HEK293 (cell line): Measurements from ENCODE around the gene STX4.

Experiments used
- GLI2 ChIP-seq: fragments of 450-650 bp; formaldehyde crosslinking; IDR thresholded peaks from 2 replicates; pipeline ENCODE4; 2017; ENCODE audit warnings: missing biosample characterization, missing genetic modification characterization, low read depth, borderline replicate concordance
- HOXC10 ChIP-seq: sonication (generic); formaldehyde crosslinking; IDR thresholded peaks from 2 replicates; pipeline ENCODE4 v1.8.1; 2023; ENCODE audit warnings: mild to moderate bottlenecking, missing genetic modification reagents
- HOXD13 ChIP-seq: sonication (generic); formaldehyde crosslinking; IDR thresholded peaks from 2 replicates; pipeline ENCODE4 v1.8.0; 2022; ENCODE audit warnings: missing genetic modification reagents, borderline replicate concordance
- KLF1 ChIP-seq: fragments of 450-650 bp; formaldehyde crosslinking; IDR thresholded peaks from 2 replicates; pipeline ENCODE4 v1.5.1; 2016; ENCODE audit warnings: missing biosample characterization, missing genetic modification characterization
- KLF7 ChIP-seq: fragments of 450-650 bp; formaldehyde crosslinking; IDR thresholded peaks from 2 replicates; pipeline ENCODE4 v1.5.1; 2016; ENCODE audit warnings: missing biosample characterization, missing genetic modification characterization, borderline replicate concordance
- MZF1 ChIP-seq: fragments of 450-650 bp; formaldehyde crosslinking; IDR thresholded peaks from 2 replicates; pipeline ENCODE4 v1.5.1; 2017; ENCODE audit warnings: missing biosample characterization, missing genetic modification characterization, borderline replicate concordance
- SALL2 ChIP-seq: fragments of 450-650 bp; formaldehyde crosslinking; IDR thresholded peaks from 2 replicates; pipeline ENCODE4 v1.5.0; 2017; ENCODE audit warnings: missing biosample characterization, mild to moderate bottlenecking, missing genetic modification characterization, borderline replicate concordance
- SCRT1 ChIP-seq: fragments of 450-650 bp; formaldehyde crosslinking; IDR thresholded peaks from 2 replicates; pipeline ENCODE4 v1.5.1; 2016; ENCODE audit warnings: missing biosample characterization, missing genetic modification characterization, borderline replicate concordance
- YY2 ChIP-seq: fragments of 450-650 bp; formaldehyde crosslinking; IDR thresholded peaks from 2 replicates; pipeline ENCODE4 v1.5.1; 2016; ENCODE audit warnings: missing biosample characterization, missing genetic modification characterization
- ZBTB48 ChIP-seq: fragments of 450-650 bp; formaldehyde crosslinking; IDR thresholded peaks from 2 replicates; pipeline ENCODE4 v1.5.1; 2016; ENCODE audit warnings: missing biosample characterization, missing genetic modification characterization
- ZBTB7A ChIP-seq: fragments of 450-650 bp; formaldehyde crosslinking; IDR thresholded peaks from 2 replicates; pipeline ENCODE4 v1.5.1; 2016; ENCODE audit warnings: low read depth, missing biosample characterization, missing genetic modification characterization
- ZFP37 ChIP-seq: fragments of 450-650 bp; formaldehyde crosslinking; IDR thresholded peaks from 2 replicates; pipeline ENCODE4 v1.5.1; 2016; ENCODE audit warnings: missing biosample characterization, missing genetic modification characterization
- ZFP69B ChIP-seq: fragments of 450-650 bp; formaldehyde crosslinking; IDR thresholded peaks from 2 replicates; pipeline ENCODE4 v1.5.1; 2016; ENCODE audit warnings: missing biosample characterization, missing genetic modification characterization
- ZNF239 ChIP-seq: fragments of 450-650 bp; formaldehyde crosslinking; IDR thresholded peaks from 2 replicates; pipeline ENCODE4 v1.5.1; 2016; ENCODE audit warnings: missing biosample characterization, missing genetic modification characterization
- ZNF292 ChIP-seq: fragments of 450-650 bp; formaldehyde crosslinking; IDR thresholded peaks from 2 replicates; pipeline ENCODE4 v1.5.1; 2016; ENCODE audit warnings: low read depth, missing biosample characterization, missing genetic modification characterization, borderline replicate concordance
- ZNF423 ChIP-seq: fragments of 450-650 bp; formaldehyde crosslinking; IDR thresholded peaks from 2 replicates; pipeline ENCODE4 v1.5.1; 2016; ENCODE audit warnings: missing biosample characterization, missing genetic modification characterization
- ZNF544 ChIP-seq: fragments of 450-650 bp; formaldehyde crosslinking; IDR thresholded peaks from 2 replicates; pipeline ENCODE4 v1.5.0; 2017; ENCODE audit warnings: missing biosample characterization, missing genetic modification characterization
- ZNF549 ChIP-seq: fragments of 450-650 bp; IDR thresholded peaks from 2 replicates; pipeline ENCODE4 v1.5.1; 2018; ENCODE audit warnings: missing biosample characterization, missing genetic modification characterization, mild to moderate bottlenecking, inconsistent platforms, moderate library complexity
- ZNF585B ChIP-seq: fragments of 450-650 bp; formaldehyde crosslinking; IDR thresholded peaks from 2 replicates; pipeline ENCODE4 v1.5.1; 2016; ENCODE audit warnings: missing biosample characterization, missing genetic modification characterization
- ZNF600 ChIP-seq: fragments of 450-650 bp; formaldehyde crosslinking; IDR thresholded peaks from 2 replicates; pipeline ENCODE4 v1.5.1; 2016; ENCODE audit warnings: missing biosample characterization, missing genetic modification characterization
- ZNF610 ChIP-seq: fragments of 450-650 bp; formaldehyde crosslinking; IDR thresholded peaks from 2 replicates; pipeline ENCODE4 v1.5.1; 2016; ENCODE audit warnings: missing biosample characterization, missing genetic modification characterization, borderline replicate concordance
- ZNF776 ChIP-seq: fragments of 450-650 bp; formaldehyde crosslinking; IDR thresholded peaks from 2 replicates; pipeline ENCODE4 v1.5.0; 2017; ENCODE audit warnings: missing biosample characterization, missing genetic modification characterization, borderline replicate concordance
- ZNF791 ChIP-seq: fragments of 450-650 bp; formaldehyde crosslinking; IDR thresholded peaks from 2 replicates; pipeline ENCODE4 v1.5.1; 2016; ENCODE audit warnings: missing biosample characterization, missing genetic modification characterization
- ZNF837 ChIP-seq: fragments of 450-650 bp; formaldehyde crosslinking; IDR thresholded peaks from 2 replicates; pipeline ENCODE4 v1.5.1; 2016; ENCODE audit warnings: missing biosample characterization, missing genetic modification characterization
- ZSCAN23 ChIP-seq: fragments of 450-650 bp; formaldehyde crosslinking; IDR thresholded peaks from 2 replicates; pipeline ENCODE4 v1.5.1; 2016; ENCODE audit warnings: missing biosample characterization, missing genetic modification characterization
- TF ChIP-seq, protein P1 (sequence below): fragments of 450-650 bp; formaldehyde crosslinking; IDR thresholded peaks from 2 replicates; pipeline ENCODE4 v1.5.1; 2016; ENCODE audit warnings: missing biosample characterization, missing genetic modification characterization
- TF ChIP-seq, protein P2 (sequence below): fragments of 450-650 bp; formaldehyde crosslinking; IDR thresholded peaks from 2 replicates; pipeline ENCODE4 v1.5.1; 2016; ENCODE audit warnings: missing biosample characterization, missing genetic modification characterization
- TF ChIP-seq, protein P3 (sequence below): fragments of 450-650 bp; formaldehyde crosslinking; IDR thresholded peaks from 2 replicates; pipeline ENCODE4 v1.5.1; 2016; ENCODE audit warnings: missing biosample characterization, missing genetic modification characterization
- TF ChIP-seq, protein P4 (sequence below): fragments of 450-650 bp; formaldehyde crosslinking; IDR thresholded peaks from 2 replicates; pipeline ENCODE4 v1.5.1; 2016; ENCODE audit warnings: missing biosample characterization, missing genetic modification characterization
- TF ChIP-seq, protein P5 (sequence below): fragments of 450-650 bp; formaldehyde crosslinking; IDR thresholded peaks from 2 replicates; pipeline ENCODE4 v1.5.1; 2016; ENCODE audit warnings: missing biosample characterization, missing genetic modification characterization, borderline replicate concordance

STX4 gene

DNA sequence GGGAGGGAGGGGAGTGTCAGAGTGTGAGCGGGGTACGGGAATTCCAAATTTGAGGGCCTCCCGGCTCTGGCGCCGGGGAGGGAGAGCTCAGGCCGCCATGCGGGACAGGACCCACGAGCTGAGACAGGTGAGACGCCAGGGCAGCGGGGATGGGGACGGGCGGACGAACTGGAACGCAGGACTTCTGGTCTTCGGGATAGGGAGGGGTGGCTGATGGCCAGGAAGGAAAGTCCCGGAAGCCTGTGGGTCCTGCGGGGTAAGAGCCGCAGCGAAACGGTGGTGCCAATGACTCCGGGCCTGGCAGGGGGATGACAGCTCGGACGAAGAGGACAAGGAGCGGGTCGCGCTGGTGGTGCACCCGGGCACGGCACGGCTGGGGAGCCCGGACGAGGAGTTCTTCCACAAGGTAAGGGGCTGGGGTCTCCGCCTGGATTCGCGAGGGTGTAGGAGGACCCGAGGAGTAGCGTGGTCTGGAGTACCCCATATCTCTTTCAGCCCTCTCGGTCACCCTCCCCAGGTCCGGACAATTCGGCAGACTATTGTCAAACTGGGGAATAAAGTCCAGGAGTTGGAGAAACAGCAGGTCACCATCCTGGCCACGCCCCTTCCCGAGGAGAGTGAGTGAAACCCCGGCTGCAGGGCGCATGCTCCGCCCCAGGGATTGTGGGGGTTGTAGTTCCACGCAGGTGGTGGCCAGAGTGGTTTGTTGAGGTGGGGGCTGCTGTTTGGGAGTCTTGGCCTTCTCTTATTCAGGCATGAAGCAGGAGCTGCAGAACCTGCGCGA, 543 bp downstream of the STX4 start (continued):
- no peak for TF ChIP-seq ZNF791 (tag by site-specific recombination)
- peak; percentile 81 for TF ChIP-seq ZBTB7A (tag by site-specific recombination)
- no peak for TF ChIP-seq HOXC10 (CRISPR knock-in tag)
- TF ChIP-seq GLI2 (tag by site-specific recombination), result no peak
- peak; percentile 91 for TF ChIP-seq ZNF600 (tag by site-specific recombination)
- TF ChIP-seq KLF7 (tag by site-specific recombination), result no peak
- TF ChIP-seq ZNF585B (tag by site-specific recombination), result no peak
- TF ChIP-seq MZF1 (tag by site-specific recombination), result no peak; the same call in 1 of the 2 replicates
- no peak for TF ChIP-seq ZSCAN23 (tag by site-specific recombination)
- no peak for TF ChIP-seq ZNF776
- no peak; the same call in 1 of the 2 replicates for TF ChIP-seq ZFP37 (tag by site-specific recombination)
- no peak for TF ChIP-seq ZNF549 (tag by site-specific recombination)
- no peak for TF ChIP-seq HOXD13
- TF ChIP-seq ZNF292 (tag by site-specific recombination), result no peak
- TF ChIP-seq YY2 (tag by site-specific recombination), result 0 out of 2 replicates have a peak, but pooled peaks have one; percentile 14
- 0 out of 2 replicates have a peak, but pooled peaks have one; percentile 24 for TF ChIP-seq KLF1 (tag by site-specific recombination)
- no peak for TF ChIP-seq SCRT1
- TF ChIP-seq ZFP69B (tag by site-specific recombination), result peak; percentile 51; the same call in 1 of the 2 replicates
- no peak for TF ChIP-seq ZNF423 (tag by site-specific recombination)
- TF ChIP-seq, protein P1, sequence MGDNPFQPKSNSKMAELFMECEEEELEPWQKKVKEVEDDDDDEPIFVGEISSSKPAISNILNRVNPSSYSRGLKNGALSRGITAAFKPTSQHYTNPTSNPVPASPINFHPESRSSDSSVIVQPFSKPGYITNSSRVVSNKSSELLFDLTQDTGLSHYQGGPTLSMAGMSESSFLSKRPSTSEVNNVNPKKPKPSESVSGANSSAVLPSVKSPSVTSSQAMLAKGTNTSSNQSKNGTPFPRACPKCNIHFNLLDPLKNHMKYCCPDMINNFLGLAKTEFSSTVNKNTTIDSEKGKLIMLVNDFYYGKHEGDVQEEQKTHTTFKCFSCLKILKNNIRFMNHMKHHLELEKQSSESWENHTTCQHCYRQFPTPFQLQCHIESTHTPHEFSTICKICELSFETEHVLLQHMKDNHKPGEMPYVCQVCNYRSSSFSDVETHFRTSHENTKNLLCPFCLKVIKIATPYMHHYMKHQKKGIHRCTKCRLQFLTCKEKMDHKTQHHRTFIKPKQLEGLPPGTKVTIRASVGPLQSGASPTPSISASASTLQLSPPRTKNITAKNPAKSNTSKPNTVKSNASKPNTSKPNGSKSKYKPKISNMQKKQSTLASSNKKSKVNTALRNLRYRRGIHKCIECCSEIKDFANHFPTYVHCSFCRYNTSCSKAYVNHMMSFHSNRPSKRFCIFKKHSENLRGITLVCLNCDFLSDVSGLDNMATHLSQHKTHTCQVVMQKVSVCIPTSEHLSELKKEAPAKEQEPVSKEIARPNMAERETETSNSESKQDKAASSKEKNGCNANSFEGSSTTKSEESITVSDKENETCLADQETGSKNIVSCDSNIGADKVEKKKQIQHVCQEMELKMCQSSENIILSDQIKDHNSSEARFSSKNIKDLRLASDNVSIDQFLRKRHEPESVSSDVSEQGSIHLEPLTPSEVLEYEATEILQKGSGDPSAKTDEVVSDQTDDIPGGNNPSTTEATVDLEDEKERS (tag by site-specific recombination), result no peak
- TF ChIP-seq SALL2 (tag by site-specific recombination), result no peak
- TF ChIP-seq ZNF544, result no peak
- TF ChIP-seq ZNF239, result no peak
- TF ChIP-seq, protein P2, sequence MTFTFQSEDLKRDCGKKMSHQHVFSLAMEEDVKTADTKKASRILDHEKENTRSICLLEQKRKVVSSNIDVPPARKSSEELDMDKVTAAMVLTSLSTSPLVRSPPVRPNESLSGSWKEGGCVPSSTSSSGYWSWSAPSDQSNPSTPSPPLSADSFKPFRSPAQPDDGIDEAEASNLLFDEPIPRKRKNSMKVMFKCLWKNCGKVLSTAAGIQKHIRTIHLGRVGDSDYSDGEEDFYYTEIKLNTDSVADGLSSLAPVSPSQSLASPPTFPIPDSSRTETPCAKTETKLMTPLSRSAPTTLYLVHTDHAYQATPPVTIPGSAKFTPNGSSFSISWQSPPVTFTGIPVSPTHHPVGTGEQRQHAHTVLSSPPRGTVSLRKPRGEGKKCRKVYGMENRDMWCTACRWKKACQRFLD, result no peak
- TF ChIP-seq, protein P3, sequence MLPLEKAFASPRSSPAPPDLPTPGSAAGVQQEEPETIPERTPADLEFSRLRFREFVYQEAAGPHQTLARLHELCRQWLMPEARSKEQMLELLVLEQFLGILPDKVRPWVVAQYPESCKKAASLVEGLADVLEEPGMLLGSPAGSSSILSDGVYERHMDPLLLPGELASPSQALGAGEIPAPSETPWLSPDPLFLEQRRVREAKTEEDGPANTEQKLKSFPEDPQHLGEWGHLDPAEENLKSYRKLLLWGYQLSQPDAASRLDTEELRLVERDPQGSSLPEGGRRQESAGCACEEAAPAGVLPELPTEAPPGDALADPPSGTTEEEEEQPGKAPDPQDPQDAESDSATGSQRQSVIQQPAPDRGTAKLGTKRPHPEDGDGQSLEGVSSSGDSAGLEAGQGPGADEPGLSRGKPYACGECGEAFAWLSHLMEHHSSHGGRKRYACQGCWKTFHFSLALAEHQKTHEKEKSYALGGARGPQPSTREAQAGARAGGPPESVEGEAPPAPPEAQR, result no peak
- no peak for TF ChIP-seq ZNF837 (tag by site-specific recombination)
- TF ChIP-seq, protein P4, sequence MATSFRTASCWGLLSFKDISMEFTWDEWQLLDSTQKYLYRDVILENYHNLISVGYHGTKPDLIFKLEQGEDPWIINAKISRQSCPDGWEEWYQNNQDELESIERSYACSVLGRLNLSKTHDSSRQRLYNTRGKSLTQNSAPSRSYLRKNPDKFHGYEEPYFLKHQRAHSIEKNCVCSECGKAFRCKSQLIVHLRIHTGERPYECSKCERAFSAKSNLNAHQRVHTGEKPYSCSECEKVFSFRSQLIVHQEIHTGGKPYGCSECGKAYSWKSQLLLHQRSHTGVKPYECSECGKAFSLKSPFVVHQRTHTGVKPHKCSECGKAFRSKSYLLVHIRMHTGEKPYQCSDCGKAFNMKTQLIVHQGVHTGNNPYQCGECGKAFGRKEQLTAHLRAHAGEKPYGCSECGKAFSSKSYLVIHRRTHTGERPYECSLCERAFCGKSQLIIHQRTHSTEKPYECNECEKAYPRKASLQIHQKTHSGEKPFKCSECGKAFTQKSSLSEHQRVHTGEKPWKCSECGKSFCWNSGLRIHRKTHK (tag by site-specific recombination), result no peak
- TF ChIP-seq ZNF610 (tag by site-specific recombination), result no peak
- TF ChIP-seq, protein P5, sequence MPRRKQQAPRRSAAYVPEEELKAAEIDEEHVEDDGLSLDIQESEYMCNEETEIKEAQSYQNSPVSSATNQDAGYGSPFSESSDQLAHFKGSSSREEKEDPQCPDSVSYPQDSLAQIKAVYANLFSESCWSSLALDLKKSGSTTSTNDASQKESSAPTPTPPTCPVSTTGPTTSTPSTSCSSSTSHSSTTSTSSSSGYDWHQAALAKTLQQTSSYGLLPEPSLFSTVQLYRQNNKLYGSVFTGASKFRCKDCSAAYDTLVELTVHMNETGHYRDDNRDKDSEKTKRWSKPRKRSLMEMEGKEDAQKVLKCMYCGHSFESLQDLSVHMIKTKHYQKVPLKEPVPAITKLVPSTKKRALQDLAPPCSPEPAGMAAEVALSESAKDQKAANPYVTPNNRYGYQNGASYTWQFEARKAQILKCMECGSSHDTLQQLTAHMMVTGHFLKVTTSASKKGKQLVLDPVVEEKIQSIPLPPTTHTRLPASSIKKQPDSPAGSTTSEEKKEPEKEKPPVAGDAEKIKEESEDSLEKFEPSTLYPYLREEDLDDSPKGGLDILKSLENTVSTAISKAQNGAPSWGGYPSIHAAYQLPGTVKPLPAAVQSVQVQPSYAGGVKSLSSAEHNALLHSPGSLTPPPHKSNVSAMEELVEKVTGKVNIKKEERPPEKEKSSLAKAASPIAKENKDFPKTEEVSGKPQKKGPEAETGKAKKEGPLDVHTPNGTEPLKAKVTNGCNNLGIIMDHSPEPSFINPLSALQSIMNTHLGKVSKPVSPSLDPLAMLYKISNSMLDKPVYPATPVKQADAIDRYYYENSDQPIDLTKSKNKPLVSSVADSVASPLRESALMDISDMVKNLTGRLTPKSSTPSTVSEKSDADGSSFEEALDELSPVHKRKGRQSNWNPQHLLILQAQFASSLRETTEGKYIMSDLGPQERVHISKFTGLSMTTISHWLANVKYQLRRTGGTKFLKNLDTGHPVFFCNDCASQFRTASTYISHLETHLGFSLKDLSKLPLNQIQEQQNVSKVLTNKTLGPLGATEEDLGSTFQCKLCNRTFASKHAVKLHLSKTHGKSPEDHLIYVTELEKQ, result no peak
- TF ChIP-seq ZBTB48 (tag by site-specific recombination), result no peak
